HepG2 (cell line): ENCODE measurements around the gene ANKS4B. TPM values are rescaled to one million over a fixed set of nuclear protein-coding genes. Genes with fewer than 3 reads are reported as not detected.
A peak's percentile ranks its signal among the peaks of the same experiment; 100 is the strongest.

Source experiments
- ETV5 ChIP-seq: IDR thresholded peaks from 2 replicates; pipeline ENCODE4 v1.6.1; 2018; ENCODE audit warnings: missing biosample characterization, missing genetic modification reagents, inconsistent platforms, borderline replicate concordance
- KDM4B ChIP-seq: sonication (generic); formaldehyde crosslinking; IDR thresholded peaks from 2 replicates; pipeline ENCODE4 v1.4.0; 2020; ENCODE audit warnings: missing genetic modification reagents
- MEIS2 ChIP-seq: sonication (generic); formaldehyde crosslinking; IDR thresholded peaks from 2 replicates; pipeline ENCODE4 v1.9.0; 2021; ENCODE audit warnings: mild to moderate bottlenecking, missing genetic modification reagents
- NR3C1 ChIP-seq: sonication (generic); formaldehyde crosslinking; IDR thresholded peaks from 2 replicates; pipeline ENCODE4 v1.4.0; 2020; ENCODE audit warnings: missing genetic modification reagents
- POGZ ChIP-seq: sonication (generic); formaldehyde crosslinking; IDR thresholded peaks from 2 replicates; pipeline ENCODE4 v1.4.0; 2020; ENCODE audit warnings: mild to moderate bottlenecking, missing genetic modification reagents
- SAP130 ChIP-seq: IDR thresholded peaks from 2 replicates; pipeline ENCODE4 v1.6.1; 2016; ENCODE audit warnings: low read depth
- SNAPC4 ChIP-seq: sonication (generic); formaldehyde crosslinking; IDR thresholded peaks from 2 replicates; pipeline ENCODE4 v1.4.0; 2020; ENCODE audit warnings: mild to moderate bottlenecking, missing genetic modification reagents
- SRY ChIP-seq: sonication (generic); formaldehyde crosslinking; IDR thresholded peaks from 2 replicates; pipeline ENCODE4 v1.8.0; 2022; ENCODE audit warnings: mild to moderate bottlenecking, missing genetic modification reagents
- ZKSCAN8 ChIP-seq: IDR thresholded peaks from 2 replicates; pipeline ENCODE4 v1.6.1; 2016; ENCODE audit warnings: borderline replicate concordance, missing genetic modification reagents, missing compliant biosample characterization
- ZNF280B ChIP-seq: sonication (generic); formaldehyde crosslinking; IDR thresholded peaks from 2 replicates; pipeline ENCODE4 v1.5.0; 2020; ENCODE audit warnings: missing genetic modification reagents, mild to moderate bottlenecking, borderline replicate concordance
- ZNF441 ChIP-seq: sonication (generic); formaldehyde crosslinking; IDR thresholded peaks from 2 replicates; pipeline ENCODE4 v1.7.0; 2021; ENCODE audit warnings: missing genetic modification reagents, borderline replicate concordance
- ZNF460 ChIP-seq: sonication (generic); formaldehyde crosslinking; IDR thresholded peaks from 2 replicates; pipeline ENCODE4 v1.5.1; 2020; ENCODE audit warnings: missing genetic modification reagents, mild to moderate bottlenecking, borderline replicate concordance
- ZNF577 ChIP-seq: sonication (generic); formaldehyde crosslinking; IDR thresholded peaks from 2 replicates; pipeline ENCODE4 v1.4.0; 2020; ENCODE audit warnings: mild to moderate bottlenecking, low read depth, missing genetic modification reagents, borderline replicate concordance
- polyA plus RNA-seq, 8 experiments: library from polyadenylated mRNA; depleted of rRNA in 3 of 8; stranded (reverse) in 7 of 8; unstranded in 1 of 8; fragments of >200 nt; fragmentation: Illumina TruSeq in 4 of 8; extraction: Trizol in 4 of 8; gene quantifications; 2 replicates each; pipeline versions ENCODE4 v1.2.1 to v1.2.3, GENCODE V29; 2011 to 2016; ENCODE audit warnings: low read depth in 4 of 8, missing spikeins in 1 of 8, mixed read lengths in 1 of 8; ENCODE audit not compliant: insufficient read depth in 1 of 8
- total RNA-seq, 5 experiments: library from RNA; depleted of rRNA; stranded (reverse); fragments of >200 nt; fragmentation: Illumina TruSeq; extraction: Trizol; gene quantifications; 2 replicates each; pipeline ENCODE4 v1.2.3, GENCODE V29; 2016; ENCODE audit warnings: low read depth in 1 of 5
- TF ChIP-seq, protein P1 (sequence below): sonication (generic); formaldehyde crosslinking; IDR thresholded peaks from 2 replicates; pipeline ENCODE4 v1.5.0; 2020; ENCODE audit warnings: mild to moderate bottlenecking, missing genetic modification reagents
- TF ChIP-seq, protein P2 (sequence below): sonication (generic); formaldehyde crosslinking; IDR thresholded peaks from 2 replicates; pipeline ENCODE4 v1.4.0; 2020; ENCODE audit warnings: mild to moderate bottlenecking, low read depth, missing genetic modification reagents

The ANKS4B gene
- total and polyA plus RNA-seq, 2 of the 13 experiments (the other 11 are each of a cell fraction or from before 2014, with no cell fraction given) = 6.5 to 30.0 TPM

DNA sequence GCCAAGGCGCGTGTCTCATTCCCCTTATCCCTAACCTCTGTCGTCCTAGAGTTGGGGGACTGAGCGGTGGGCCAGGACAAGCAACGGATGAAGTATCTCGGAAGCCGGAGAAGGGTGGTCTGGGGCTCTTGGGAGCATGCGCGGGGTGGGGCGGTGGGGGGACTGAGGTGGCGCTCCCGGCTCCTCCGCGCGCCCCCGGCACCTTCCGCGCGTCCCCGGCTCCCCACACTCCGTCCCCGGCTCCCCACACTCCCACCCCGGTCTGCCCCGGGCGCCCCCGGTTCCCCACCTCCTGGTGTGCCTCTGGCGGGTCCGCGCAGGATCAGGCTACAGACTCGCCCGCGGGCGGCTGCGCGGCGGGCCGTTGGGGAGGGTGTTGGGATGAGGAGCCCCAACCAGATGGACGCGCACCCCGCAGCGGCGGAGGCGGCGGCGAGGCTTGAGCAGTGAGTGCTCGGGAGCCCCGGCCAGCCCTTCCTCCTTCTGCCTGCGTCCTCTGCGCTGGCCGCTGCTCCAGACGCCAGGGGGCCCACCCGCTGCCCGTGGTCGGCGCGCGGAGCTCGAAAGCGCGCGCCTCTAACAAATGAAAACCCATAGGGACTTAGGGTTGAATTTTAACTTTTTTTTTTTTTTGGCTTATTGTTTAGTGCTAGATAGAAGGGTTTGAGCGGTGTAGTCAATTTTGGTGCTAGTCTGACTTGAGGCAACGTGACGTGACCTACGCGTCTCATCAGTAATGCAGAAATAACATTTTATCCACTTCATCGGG lies 50.2 kb downstream of the ANKS4B start (continued):
- TF ChIP-seq, protein P1, sequence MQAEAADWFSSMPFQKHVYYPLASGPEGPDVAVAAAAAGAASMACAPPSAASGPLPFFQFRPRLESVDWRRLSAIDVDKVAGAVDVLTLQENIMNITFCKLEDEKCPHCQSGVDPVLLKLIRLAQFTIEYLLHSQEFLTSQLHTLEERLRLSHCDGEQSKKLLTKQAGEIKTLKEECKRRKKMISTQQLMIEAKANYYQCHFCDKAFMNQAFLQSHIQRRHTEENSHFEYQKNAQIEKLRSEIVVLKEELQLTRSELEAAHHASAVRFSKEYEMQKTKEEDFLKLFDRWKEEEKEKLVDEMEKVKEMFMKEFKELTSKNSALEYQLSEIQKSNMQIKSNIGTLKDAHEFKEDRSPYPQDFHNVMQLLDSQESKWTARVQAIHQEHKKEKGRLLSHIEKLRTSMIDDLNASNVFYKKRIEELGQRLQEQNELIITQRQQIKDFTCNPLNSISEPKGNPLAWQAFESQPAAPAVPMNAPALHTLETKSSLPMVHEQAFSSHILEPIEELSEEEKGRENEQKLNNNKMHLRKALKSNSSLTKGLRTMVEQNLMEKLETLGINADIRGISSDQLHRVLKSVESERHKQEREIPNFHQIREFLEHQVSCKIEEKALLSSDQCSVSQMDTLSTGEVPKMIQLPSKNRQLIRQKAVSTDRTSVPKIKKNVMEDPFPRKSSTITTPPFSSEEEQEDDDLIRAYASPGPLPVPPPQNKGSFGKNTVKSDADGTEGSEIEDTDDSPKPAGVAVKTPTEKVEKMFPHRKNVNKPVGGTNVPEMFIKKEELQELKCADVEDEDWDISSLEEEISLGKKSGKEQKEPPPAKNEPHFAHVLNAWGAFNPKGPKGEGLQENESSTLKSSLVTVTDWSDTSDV (CRISPR knock-in tag) = peak; percentile 87; the same call in 1 of the 2 replicates
- TF ChIP-seq NR3C1 = no peak
- TF ChIP-seq ETV5 (CRISPR knock-in tag) = peak; percentile 56; the same call in 1 of the 2 replicates
- TF ChIP-seq SNAPC4 (CRISPR knock-in tag) = no peak
- TF ChIP-seq ZKSCAN8 (CRISPR knock-in tag) = 0 out of 2 replicates have a peak, but pooled peaks have one; percentile 64
- TF ChIP-seq KDM4B (CRISPR knock-in tag) = peak; percentile 81; the same call in 1 of the 2 replicates
- peak; percentile 70 for TF ChIP-seq SAP130 (CRISPR knock-in tag)
- TF ChIP-seq MEIS2 (CRISPR knock-in tag) = peak; percentile 50; the same call in 1 of the 2 replicates
- no peak for TF ChIP-seq ZNF577
- peak; percentile 39; the same call in 1 of the 2 replicates for TF ChIP-seq POGZ (CRISPR knock-in tag)
- peak; percentile 57; the same call in 1 of the 2 replicates for TF ChIP-seq ZNF280B (CRISPR knock-in tag)
- TF ChIP-seq ZNF441 = 0 out of 2 replicates have a peak, but pooled peaks have one; percentile 31
- TF ChIP-seq, protein P2, sequence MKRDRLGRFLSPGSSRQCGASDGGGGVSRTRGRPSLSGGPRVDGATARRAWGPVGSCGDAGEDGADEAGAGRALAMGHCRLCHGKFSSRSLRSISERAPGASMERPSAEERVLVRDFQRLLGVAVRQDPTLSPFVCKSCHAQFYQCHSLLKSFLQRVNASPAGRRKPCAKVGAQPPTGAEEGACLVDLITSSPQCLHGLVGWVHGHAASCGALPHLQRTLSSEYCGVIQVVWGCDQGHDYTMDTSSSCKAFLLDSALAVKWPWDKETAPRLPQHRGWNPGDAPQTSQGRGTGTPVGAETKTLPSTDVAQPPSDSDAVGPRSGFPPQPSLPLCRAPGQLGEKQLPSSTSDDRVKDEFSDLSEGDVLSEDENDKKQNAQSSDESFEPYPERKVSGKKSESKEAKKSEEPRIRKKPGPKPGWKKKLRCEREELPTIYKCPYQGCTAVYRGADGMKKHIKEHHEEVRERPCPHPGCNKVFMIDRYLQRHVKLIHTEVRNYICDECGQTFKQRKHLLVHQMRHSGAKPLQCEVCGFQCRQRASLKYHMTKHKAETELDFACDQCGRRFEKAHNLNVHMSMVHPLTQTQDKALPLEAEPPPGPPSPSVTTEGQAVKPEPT = no peak
- no peak for TF ChIP-seq SRY (CRISPR knock-in tag)
- TF ChIP-seq ZNF460 = no peak
